HG03175 (cell line): ENCODE data around the gene GSAP.

Experiments
- ATAC-seq: cut with Tn5 transposase; IDR thresholded peaks from one replicate; pipeline ENCODE4 v1.9.1; 2021; ENCODE audit warnings: mild to moderate bottlenecking, moderate library complexity; ENCODE audit not compliant: unreplicated experiment

Gene GSAP

GRCh38 chr7:77329466-77330168 lies 86.5 kb downstream of the GSAP start:
- no peak for ATAC-seq

DNA sequence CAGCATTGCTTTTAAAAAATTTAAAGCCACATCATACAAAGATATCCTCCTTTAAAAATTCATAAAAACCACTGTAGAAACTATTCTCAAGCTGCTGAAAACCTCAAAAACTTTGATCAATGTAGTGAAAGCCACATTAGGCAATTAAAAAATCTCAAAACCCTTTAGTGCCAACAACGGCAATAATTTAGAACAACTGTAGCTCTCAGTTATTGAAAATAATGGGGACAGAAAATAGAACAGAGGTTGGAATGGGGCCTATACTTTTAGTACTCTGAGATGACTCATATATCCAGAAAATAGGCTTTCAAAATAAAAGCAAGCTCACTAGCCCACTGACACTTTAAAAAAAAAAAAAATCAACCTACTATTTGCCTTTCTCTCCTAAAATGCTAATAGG lies 87.5 kb downstream of the GSAP start:
- no peak for ATAC-seq

- no peak for ATAC-seq
Measured at GRCh38 chr7:77327932-77328628, 88.1 kb downstream of the GSAP start.

GRCh38 chr7:77327067-77327931 lies 88.8 kb downstream of the GSAP start:
- no peak for ATAC-seq

DNA sequence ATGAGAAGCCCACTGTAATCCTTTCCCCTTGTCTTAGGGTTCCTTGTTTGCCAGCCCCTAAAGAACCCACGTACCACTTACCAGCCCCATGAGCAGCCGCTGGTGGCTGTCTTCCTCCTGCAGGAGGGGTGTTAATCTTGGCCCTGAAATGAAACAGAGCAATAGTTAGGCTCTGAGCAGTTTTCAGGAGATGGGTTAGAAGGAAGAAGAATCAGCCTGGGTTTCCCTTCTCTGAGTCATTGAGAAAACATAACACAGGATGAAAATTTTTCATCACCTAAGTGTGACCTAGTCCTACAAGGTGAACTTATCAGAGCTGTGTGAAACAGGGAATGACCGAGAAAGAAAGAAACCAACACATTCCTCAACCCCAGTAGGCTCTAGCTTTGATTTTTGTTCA lies 90.0 kb downstream of the GSAP start:
- ATAC-seq: no peak

- ATAC-seq: no peak
Measured at GRCh38 chr7:77321300-77321699, 94.8 kb downstream of the GSAP start.

- no peak for ATAC-seq
Measured at GRCh38 chr7:77320714-77321113, 95.4 kb downstream of the GSAP start.

DNA sequence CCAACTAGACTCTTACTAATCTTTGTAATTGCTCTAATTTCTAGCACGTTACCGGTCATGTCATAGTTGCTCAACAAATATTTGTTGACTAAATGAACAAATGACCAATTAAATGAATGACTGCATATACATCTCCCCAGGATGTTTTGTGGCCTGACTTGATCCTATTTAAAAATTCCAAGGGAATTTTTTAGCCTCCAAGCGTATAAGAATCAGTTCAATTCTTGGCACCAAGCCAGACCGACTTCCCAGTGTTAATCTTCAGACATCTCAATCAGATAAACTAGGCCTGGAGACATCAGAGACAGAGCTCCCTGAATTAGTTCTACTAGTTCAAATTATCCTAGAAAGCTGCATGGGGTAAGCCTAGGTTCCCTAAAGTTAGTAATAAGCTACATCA lies 96.0 kb downstream of the GSAP start:
- no peak for ATAC-seq

GRCh38 chr7:77318019-77318418 lies 98.1 kb downstream of the GSAP start:
- no peak for ATAC-seq

GRCh38 chr7:77316219-77316978 lies 99.8 kb downstream of the GSAP start:
- no peak for ATAC-seq

DNA sequence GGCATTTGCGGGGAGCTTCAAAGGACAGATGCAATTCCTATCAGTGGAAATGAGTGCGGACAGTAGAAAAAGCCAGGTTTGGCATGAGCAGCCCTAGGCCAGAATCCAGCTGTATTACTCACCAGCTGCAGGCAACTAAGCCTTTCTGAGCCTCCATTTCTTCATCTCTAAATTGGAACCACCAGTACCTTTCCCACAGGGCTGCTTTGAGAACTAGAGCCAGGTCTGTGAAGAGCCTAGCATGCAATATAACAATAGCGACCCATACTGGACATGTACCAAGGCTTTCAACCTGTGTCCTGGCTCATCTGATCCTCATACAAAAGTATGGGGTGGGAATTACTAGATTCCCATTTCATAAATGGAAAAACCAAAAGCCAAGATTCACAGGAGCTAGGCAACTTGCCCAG lies 101.0 kb downstream of the GSAP start:
- no peak for ATAC-seq

GRCh38 chr7:77313876-77314480 lies 102.2 kb downstream of the GSAP start:
- ATAC-seq: no peak

DNA sequence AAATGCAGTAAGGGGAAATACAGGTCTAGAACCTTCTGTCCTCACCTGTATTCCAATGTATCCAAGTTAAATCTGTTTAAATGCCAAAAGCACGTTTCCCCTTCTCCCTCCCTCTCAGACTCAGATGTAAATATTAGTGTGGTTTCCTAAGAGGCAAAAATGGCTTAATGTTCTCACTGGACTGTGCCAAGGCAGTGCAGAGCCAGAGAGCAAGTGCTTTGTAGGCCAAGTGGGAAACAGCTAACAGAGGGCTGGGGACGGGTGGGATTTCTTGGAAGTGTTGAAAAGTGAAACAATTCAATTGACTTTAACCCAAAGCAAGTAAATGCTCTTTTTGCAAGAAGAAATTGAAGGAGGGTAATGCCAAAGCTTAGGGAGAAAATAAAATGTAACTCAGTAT lies 103.1 kb downstream of the GSAP start:
- ATAC-seq: no peak

GRCh38 chr7:77310982-77311381 lies 105.2 kb downstream of the GSAP start:
- no peak for ATAC-seq

GRCh38 chr7:77309714-77310220 lies 106.4 kb downstream of the GSAP start:
- no peak for ATAC-seq

DNA sequence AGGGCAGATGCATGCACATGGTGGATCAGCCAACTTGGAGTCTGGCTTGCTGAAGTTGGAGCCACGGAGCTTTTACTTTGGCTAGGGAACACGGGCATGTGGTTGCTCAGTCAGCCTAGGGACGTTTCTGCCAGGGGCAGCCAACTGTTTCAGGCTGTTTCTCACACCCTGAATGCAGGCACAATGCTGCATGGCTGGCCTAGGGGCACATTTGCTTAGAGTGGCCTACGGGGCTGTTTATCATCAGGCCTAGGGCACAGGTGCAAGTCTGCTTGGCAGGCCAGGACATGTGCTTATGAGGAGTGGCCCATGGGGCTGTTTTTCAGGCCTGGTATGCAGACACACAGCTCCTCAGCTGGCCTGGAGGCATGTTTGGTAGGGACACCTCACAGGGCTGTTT lies 107.4 kb downstream of the GSAP start:
- no peak for ATAC-seq

DNA sequence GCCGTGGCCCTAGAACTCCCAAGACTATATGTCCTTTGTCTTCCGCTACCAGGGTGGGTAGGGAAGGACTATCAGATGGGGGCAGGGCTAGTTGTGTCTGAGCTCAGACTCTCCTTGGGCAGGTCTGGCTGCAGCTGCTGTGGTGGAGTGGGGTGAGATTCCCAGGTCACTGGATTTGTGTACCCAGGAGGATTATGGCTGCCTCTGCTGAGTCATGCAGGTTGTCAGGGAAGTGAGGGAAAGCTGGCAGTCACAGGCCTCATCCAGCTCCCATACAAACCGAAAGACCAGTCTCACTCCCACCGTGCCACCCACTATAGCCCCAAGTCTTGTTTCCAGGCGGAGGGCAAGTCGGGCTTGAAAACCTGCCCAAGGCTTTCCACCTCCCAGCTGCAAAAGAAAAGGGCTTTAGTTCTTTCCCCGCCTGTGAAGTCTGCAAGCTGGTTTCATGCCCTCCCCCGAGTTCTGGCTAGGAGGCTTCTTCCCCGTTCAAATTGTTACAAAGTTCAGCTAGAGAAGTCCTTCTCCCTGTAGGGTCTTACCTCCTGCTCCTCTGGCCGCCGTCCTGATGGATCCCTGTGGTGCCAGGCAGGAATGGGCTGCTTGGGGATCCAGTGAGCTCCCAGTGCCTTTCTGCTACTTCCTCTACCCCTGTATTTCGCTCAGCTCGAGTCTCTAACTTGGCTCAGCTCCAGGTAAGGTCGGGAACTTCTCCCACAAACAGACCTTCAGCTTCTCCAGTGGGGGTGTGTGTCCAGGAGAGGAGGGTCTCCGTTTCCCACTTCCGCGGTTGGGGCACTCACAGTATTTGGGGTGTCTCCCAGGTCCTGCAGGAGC lies 109.7 kb downstream of the GSAP start:
- no peak for ATAC-seq

- no peak for ATAC-seq
Measured at GRCh38 chr7:77295549-77295948, 120.6 kb downstream of the GSAP start.

DNA sequence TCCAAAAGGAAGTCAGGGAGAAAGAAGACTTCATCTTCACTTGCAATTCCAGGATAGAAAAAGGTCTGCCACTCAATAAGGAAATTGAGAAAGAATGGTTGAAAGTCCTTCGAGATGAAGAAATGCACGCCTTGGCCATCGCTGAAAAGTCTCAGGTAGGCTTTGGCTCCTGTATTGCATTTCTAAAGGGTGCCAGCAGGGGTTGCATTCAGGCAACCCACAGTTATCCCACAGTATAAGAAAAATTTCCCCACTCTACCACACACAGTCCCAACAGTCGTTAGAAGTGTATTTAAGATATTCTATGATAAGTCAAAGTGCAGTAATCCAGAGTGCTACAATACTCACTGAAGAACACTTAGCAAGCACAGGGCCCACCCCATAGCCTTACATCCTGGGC lies 123.1 kb downstream of the GSAP start:
- ATAC-seq: no peak

GRCh38 chr7:77290425-77290824 lies 125.7 kb downstream of the GSAP start:
- ATAC-seq: no peak
